SK-N-SH treated with all-trans-retinoic acid at 6 μM for 48 hours (cell line): ENCODE measurements around the gene EIF2D.

ENCODE experiments used
- ATAC-seq: fragments of 200-7000 bp; cut with Tn5 transposase; 3 replicates; pipeline ENCODE4 v1.9.1; 2020; ENCODE audit warnings: mild to moderate bottlenecking, moderate library complexity
- CSDC2 ChIP-seq: fragments of 250-450 bp; sonication (Bioruptor Pico); IDR thresholded peaks from 2 replicates; pipeline ENCODE4 v1.5.0; 2020; ENCODE audit warnings: mild to moderate bottlenecking, moderate library complexity
- ESRRG ChIP-seq: fragments of 250-450 bp; sonication (Bioruptor Pico); IDR thresholded peaks from 2 replicates; pipeline ENCODE4 v1.6.1; 2021; ENCODE audit warnings: mild to moderate bottlenecking
- GLIS3 ChIP-seq: fragments of 250-450 bp; sonication (Bioruptor Pico); IDR thresholded peaks from 2 replicates; pipeline ENCODE4 v1.5.0; 2020; ENCODE audit warnings: mild to moderate bottlenecking, moderate library complexity
- ISL1 ChIP-seq: fragments of 250-450 bp; sonication (Bioruptor Pico); IDR thresholded peaks from 2 replicates; pipeline ENCODE4 v2.1.2; 2022; ENCODE audit warnings: mild to moderate bottlenecking, moderate library complexity
- PPARA ChIP-seq: fragments of 250-450 bp; sonication (Bioruptor Pico); IDR thresholded peaks from 2 replicates; pipeline ENCODE4 v1.5.0; 2020; ENCODE audit warnings: mild to moderate bottlenecking, borderline replicate concordance
- RARB ChIP-seq: fragments of 250-450 bp; sonication (Bioruptor Pico); IDR thresholded peaks from 2 replicates; pipeline ENCODE4 v1.8.0; 2021; ENCODE audit warnings: mild to moderate bottlenecking, moderate library complexity
- TOX ChIP-seq: fragments of 250-450 bp; sonication (Bioruptor Pico); IDR thresholded peaks from 2 replicates; pipeline ENCODE4 v1.8.0; 2021; ENCODE audit warnings: mild to moderate bottlenecking, moderate library complexity, borderline replicate concordance
- ZC3H10 ChIP-seq: fragments of 250-450 bp; sonication (Bioruptor Pico); IDR thresholded peaks from 2 replicates; pipeline ENCODE4 v1.5.1; 2021; ENCODE audit warnings: mild to moderate bottlenecking, moderate library complexity
- ZFP3 ChIP-seq: fragments of 250-450 bp; sonication (Bioruptor Pico); IDR thresholded peaks from 2 replicates; pipeline ENCODE4 v1.5.0; 2020; ENCODE audit warnings: mild to moderate bottlenecking, moderate library complexity
- ZFP30 ChIP-seq: fragments of 450-650 bp; formaldehyde crosslinking; IDR thresholded peaks from 2 replicates; pipeline ENCODE4 v1.5.0; 2022; ENCODE audit warnings: mild to moderate bottlenecking, moderate library complexity
- ZNF565 ChIP-seq: fragments of 450-650 bp; formaldehyde crosslinking; conservative IDR thresholded peaks from 2 replicates; pipeline ENCODE4 v1.5.0; 2020; ENCODE audit warnings: low read depth, mild to moderate bottlenecking, moderate library complexity
- ZNF70 ChIP-seq: fragments of 450-650 bp; formaldehyde crosslinking; IDR thresholded peaks from 2 replicates; pipeline ENCODE4 v1.5.0; 2020; ENCODE audit warnings: mild to moderate bottlenecking, moderate library complexity
- TF ChIP-seq, protein P1 (sequence below): fragments of 250-450 bp; sonication (Bioruptor Pico); IDR thresholded peaks from 2 replicates; pipeline ENCODE4 v1.8.0; 2021; ENCODE audit warnings: low read depth, mild to moderate bottlenecking, moderate library complexity, borderline replicate concordance
- TF ChIP-seq, protein P2 (sequence below): fragments of 250-450 bp; sonication (Bioruptor Pico); IDR thresholded peaks from 2 replicates; pipeline ENCODE4 v1.5.0; 2020; ENCODE audit warnings: mild to moderate bottlenecking, moderate library complexity
- TF ChIP-seq, protein P3 (sequence below): fragments of 250-450 bp; sonication (Bioruptor Pico); IDR thresholded peaks from 2 replicates; pipeline ENCODE4 v1.8.0; 2020; ENCODE audit warnings: mild to moderate bottlenecking, moderate library complexity, borderline replicate concordance
- TF ChIP-seq, protein P4 (sequence below): fragments of 250-450 bp; sonication (Bioruptor Pico); IDR thresholded peaks from 2 replicates; pipeline ENCODE4 v1.5.1; 2020; ENCODE audit warnings: low read depth, mild to moderate bottlenecking, moderate library complexity
- TF ChIP-seq, protein P5 (sequence below): fragments of 250-450 bp; sonication (Bioruptor Pico); IDR thresholded peaks from 2 replicates; pipeline ENCODE4 v1.5.1; 2021; ENCODE audit warnings: mild to moderate bottlenecking, moderate library complexity

The EIF2D gene, protein sequence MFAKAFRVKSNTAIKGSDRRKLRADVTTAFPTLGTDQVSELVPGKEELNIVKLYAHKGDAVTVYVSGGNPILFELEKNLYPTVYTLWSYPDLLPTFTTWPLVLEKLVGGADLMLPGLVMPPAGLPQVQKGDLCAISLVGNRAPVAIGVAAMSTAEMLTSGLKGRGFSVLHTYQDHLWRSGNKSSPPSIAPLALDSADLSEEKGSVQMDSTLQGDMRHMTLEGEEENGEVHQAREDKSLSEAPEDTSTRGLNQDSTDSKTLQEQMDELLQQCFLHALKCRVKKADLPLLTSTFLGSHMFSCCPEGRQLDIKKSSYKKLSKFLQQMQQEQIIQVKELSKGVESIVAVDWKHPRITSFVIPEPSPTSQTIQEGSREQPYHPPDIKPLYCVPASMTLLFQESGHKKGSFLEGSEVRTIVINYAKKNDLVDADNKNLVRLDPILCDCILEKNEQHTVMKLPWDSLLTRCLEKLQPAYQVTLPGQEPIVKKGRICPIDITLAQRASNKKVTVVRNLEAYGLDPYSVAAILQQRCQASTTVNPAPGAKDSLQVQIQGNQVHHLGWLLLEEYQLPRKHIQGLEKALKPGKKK

DNA sequence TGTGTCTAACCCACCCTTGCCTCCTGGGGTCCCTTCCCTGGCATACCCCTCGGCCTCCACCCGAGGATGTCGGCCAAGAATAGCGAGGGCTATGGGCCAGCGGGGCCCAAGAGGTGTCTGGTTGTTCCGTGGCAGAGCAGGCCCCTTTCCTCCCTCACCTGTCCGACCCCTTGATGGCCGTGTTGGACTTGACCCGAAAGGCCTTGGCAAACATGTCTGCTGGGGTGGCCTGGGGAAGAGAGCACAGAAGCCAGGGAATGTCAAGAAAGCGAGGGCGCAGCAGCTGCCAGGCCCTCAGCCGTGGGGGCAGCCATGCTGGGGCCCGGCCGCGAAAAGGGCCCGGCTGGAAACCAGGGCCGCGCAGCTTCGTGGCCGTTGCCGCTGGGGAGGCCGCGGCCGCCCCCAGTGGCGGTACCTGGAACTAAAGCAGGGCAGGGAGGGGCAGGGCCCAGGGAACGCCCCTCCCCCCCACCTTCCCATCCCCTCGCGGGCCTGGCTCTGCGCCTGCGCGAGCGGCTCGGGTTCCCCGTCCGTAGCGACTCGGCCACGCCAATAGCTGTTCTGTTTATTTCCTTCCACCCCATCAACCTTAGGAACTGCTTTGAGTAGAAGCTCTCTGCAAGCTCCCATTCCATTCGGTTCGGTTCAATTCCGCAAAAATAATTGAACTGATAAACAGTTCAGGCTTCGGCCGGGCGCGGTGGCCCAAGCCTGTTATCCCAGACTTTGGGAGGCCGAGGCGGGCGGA, at the start of gene EIF2D:
Gene EIF2D (minus strand): TSS at position 337 of the 748 bp plus-strand sequence. CDS start 123 bp downstream, at position 214.
- peak; percentile 98 for ATAC-seq
- TF ChIP-seq, protein P1, sequence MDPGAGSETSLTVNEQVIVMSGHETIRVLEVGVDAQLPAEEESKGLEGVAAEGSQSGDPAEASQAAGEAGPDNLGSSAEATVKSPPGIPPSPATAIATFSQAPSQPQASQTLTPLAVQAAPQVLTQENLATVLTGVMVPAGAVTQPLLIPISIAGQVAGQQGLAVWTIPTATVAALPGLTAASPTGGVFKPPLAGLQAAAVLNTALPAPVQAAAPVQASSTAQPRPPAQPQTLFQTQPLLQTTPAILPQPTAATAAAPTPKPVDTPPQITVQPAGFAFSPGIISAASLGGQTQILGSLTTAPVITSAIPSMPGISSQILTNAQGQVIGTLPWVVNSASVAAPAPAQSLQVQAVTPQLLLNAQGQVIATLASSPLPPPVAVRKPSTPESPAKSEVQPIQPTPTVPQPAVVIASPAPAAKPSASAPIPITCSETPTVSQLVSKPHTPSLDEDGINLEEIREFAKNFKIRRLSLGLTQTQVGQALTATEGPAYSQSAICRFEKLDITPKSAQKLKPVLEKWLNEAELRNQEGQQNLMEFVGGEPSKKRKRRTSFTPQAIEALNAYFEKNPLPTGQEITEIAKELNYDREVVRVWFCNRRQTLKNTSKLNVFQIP (CRISPR knock-in tag): peak; percentile 99; the same call in 1 of the 2 replicates
- TF ChIP-seq ZC3H10 (peak; percentile 82; the same call in 1 of the 2 replicates), ZFP3 (CRISPR knock-in tag) (no peak; the same call in 1 of the 2 replicates), PPARA (CRISPR knock-in tag) (no peak)
- TF ChIP-seq, protein P2, sequence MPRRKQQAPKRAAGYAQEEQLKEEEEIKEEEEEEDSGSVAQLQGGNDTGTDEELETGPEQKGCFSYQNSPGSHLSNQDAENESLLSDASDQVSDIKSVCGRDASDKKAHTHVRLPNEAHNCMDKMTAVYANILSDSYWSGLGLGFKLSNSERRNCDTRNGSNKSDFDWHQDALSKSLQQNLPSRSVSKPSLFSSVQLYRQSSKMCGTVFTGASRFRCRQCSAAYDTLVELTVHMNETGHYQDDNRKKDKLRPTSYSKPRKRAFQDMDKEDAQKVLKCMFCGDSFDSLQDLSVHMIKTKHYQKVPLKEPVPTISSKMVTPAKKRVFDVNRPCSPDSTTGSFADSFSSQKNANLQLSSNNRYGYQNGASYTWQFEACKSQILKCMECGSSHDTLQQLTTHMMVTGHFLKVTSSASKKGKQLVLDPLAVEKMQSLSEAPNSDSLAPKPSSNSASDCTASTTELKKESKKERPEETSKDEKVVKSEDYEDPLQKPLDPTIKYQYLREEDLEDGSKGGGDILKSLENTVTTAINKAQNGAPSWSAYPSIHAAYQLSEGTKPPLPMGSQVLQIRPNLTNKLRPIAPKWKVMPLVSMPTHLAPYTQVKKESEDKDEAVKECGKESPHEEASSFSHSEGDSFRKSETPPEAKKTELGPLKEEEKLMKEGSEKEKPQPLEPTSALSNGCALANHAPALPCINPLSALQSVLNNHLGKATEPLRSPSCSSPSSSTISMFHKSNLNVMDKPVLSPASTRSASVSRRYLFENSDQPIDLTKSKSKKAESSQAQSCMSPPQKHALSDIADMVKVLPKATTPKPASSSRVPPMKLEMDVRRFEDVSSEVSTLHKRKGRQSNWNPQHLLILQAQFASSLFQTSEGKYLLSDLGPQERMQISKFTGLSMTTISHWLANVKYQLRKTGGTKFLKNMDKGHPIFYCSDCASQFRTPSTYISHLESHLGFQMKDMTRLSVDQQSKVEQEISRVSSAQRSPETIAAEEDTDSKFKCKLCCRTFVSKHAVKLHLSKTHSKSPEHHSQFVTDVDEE (CRISPR knock-in tag): 0 out of 2 replicates have a peak, but pooled peaks have one; percentile 74
- TF ChIP-seq, protein P3, sequence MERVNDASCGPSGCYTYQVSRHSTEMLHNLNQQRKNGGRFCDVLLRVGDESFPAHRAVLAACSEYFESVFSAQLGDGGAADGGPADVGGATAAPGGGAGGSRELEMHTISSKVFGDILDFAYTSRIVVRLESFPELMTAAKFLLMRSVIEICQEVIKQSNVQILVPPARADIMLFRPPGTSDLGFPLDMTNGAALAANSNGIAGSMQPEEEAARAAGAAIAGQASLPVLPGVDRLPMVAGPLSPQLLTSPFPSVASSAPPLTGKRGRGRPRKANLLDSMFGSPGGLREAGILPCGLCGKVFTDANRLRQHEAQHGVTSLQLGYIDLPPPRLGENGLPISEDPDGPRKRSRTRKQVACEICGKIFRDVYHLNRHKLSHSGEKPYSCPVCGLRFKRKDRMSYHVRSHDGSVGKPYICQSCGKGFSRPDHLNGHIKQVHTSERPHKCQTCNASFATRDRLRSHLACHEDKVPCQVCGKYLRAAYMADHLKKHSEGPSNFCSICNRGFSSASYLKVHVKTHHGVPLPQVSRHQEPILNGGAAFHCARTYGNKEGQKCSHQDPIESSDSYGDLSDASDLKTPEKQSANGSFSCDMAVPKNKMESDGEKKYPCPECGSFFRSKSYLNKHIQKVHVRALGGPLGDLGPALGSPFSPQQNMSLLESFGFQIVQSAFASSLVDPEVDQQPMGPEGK: peak; percentile 82

DNA sequence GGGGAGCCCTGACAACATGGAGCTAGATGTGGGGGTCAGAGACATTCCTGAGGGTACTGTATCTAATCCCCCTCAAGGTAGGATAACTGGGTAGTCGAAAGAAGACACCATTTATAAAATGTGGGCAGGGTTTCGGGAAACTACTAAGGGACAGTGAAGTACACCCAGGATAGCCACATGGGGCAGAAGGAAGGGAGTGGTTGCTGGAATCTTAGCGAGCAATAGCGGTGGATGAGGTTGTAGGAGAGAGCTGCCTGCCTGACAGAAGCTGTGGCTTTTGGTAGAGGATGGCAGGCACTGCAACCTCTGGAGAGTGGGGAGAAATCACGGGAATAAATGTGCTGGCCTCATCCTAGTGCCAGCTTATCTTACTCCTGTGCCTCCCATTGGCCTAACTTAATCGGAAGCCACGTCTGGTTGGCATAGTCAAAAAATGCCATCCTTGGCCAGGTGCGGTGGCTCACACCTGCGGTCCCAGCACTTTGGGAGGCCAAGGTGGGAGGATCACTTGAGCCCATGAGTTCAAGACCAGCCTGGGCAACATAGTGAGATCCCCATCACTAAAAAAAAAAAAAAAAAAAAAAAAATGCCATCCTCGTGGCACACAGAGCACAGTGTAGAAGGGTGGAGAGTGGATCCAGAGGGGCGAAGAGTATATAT, 49.0 kb upstream of the EIF2D start:
- ATAC-seq: no peak
- TF ChIP-seq, protein P4, sequence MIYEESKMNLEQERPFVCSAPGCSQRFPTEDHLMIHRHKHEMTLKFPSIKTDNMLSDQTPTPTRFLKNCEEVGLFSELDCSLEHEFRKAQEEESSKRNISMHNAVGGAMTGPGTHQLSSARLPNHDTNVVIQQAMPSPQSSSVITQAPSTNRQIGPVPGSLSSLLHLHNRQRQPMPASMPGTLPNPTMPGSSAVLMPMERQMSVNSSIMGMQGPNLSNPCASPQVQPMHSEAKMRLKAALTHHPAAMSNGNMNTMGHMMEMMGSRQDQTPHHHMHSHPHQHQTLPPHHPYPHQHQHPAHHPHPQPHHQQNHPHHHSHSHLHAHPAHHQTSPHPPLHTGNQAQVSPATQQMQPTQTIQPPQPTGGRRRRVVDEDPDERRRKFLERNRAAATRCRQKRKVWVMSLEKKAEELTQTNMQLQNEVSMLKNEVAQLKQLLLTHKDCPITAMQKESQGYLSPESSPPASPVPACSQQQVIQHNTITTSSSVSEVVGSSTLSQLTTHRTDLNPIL (CRISPR knock-in tag): no peak
- TF ChIP-seq, protein P3: no peak
- no peak for TF ChIP-seq ZNF565 (CRISPR knock-in tag)
- TF ChIP-seq ZFP30 (CRISPR knock-in tag): no peak
- no peak for TF ChIP-seq GLIS3 (CRISPR knock-in tag)
- no peak for TF ChIP-seq ISL1 (CRISPR knock-in tag)
- no peak for TF ChIP-seq TOX
- no peak for TF ChIP-seq ZNF70 (CRISPR knock-in tag)
- no peak for TF ChIP-seq RARB (CRISPR knock-in tag)
- no peak for TF ChIP-seq PPARA (CRISPR knock-in tag)
- TF ChIP-seq, protein P5, sequence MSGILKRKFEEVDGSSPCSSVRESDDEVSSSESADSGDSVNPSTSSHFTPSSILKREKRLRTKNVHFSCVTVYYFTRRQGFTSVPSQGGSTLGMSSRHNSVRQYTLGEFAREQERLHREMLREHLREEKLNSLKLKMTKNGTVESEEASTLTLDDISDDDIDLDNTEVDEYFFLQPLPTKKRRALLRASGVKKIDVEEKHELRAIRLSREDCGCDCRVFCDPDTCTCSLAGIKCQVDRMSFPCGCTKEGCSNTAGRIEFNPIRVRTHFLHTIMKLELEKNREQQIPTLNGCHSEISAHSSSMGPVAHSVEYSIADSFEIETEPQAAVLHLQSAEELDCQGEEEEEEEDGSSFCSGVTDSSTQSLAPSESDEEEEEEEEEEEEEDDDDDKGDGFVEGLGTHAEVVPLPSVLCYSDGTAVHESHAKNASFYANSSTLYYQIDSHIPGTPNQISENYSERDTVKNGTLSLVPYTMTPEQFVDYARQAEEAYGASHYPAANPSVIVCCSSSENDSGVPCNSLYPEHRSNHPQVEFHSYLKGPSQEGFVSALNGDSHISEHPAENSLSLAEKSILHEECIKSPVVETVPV (CRISPR knock-in tag): no peak
- TF ChIP-seq, protein P1 (CRISPR knock-in tag): no peak
- no peak for TF ChIP-seq CSDC2 (CRISPR knock-in tag)
- TF ChIP-seq ESRRG (CRISPR knock-in tag): no peak
